Vagina (tissue), 2 donors: Measurements from ENCODE around the gene TMEM266.

Experiments used
- CTCF ChIP-seq, 3 experiments: fragments of 450-650 bp in 2 of 3; fragments of 200-600 bp in 1 of 3; sonication (generic) in 1 of 3; IDR thresholded peaks; one replicate each; pipeline ENCODE4 v1.5.1; 2017 to 2019; ENCODE audit warnings: antibody characterized with exemption in 3 of 3, mild to moderate bottlenecking in 2 of 3, moderate library complexity in 2 of 3
- POLR2A ChIP-seq, 2 donors: fragments of 450-650 bp; IDR thresholded peaks; one replicate each; pipeline ENCODE4 v1.6.1; 2017; ENCODE audit warnings: antibody characterized with exemption in 2 of 2, mild to moderate bottlenecking in 2 of 2, moderate library complexity in 2 of 2

GRCh38 chr15:76208084-76208785 lies 148.4 kb downstream of the TMEM266 start:
- no peak for TF ChIP-seq CTCF (IDR thresholded peaks at IDR 0.05)
- TF ChIP-seq POLR2A (IDR thresholded peaks at IDR 0.05): no peak
